K562 (cell line): ENCODE results near the gene ATG10. TPM values are rescaled to one million over a fixed set of nuclear protein-coding genes. Genes with fewer than 3 reads are reported as not detected.
A peak's percentile ranks its signal among the peaks of the same experiment; 100 is the strongest.

ENCODE experiments used
- CBX5 ChIP-seq: IDR thresholded peaks from 2 replicates; pipeline ENCODE4 v1.6.1; 2014; ENCODE audit warnings: low read depth, borderline replicate concordance
- E4F1 ChIP-seq: fragments of 250-450 bp; sonication (Bioruptor Pico); IDR thresholded peaks from 2 replicates; pipeline ENCODE4 v1.5.0; 2021; ENCODE audit warnings: mild to moderate bottlenecking, borderline replicate concordance
- JUN ChIP-seq, 2 experiments: sonication (generic) in 1 of 2; formaldehyde crosslinking in 1 of 2; IDR thresholded peaks; 2 replicates each; pipeline versions ENCODE4 v1.6.1 to v1.8.0; 2012 to 2022; ENCODE audit warnings: borderline replicate concordance in 2 of 2, mild to moderate bottlenecking in 2 of 2, improper control_type of control experiment in 1 of 2, low read depth in 1 of 2, low read length in 1 of 2, missing genetic modification reagents in 1 of 2
- MCM3 ChIP-seq: fragments of 450-650 bp; IDR thresholded peaks from 2 replicates; pipeline ENCODE4 v1.6.1; 2016
- MEF2A ChIP-seq: IDR thresholded peaks from 2 replicates; pipeline ENCODE4 v1.6.1; 2011; ENCODE audit warnings: low read depth, mild to moderate bottlenecking, low read length, moderate library complexity; ENCODE audit not compliant: control insufficient read depth
- NRF1 ChIP-seq, 2 experiments: fragments of 450-650 bp; IDR thresholded peaks in 1 of 2; conservative IDR thresholded peaks in 1 of 2; 2 replicates each; pipeline ENCODE4 v1.6.1; 2014; ENCODE audit warnings: mild to moderate bottlenecking in 2 of 2
- POLR2G ChIP-seq: fragments of 200-400 bp; formaldehyde crosslinking; IDR thresholded peaks from 2 replicates; pipeline ENCODE4 v1.6.1; 2017; ENCODE audit warnings: low read depth, mild to moderate bottlenecking, antibody characterized with exemption, low read length, moderate library complexity
- RAD51 ChIP-seq: fragments of 450-650 bp; IDR thresholded peaks from 2 replicates; pipeline ENCODE4 v1.7.1; 2016; ENCODE audit warnings: low read depth, mild to moderate bottlenecking, borderline replicate concordance
- RBFOX2 ChIP-seq: fragments of 200-400 bp; formaldehyde crosslinking; IDR thresholded peaks from 2 replicates; pipeline ENCODE4 v1.6.1; 2017; ENCODE audit warnings: low read depth, mild to moderate bottlenecking, low read length, moderate library complexity
- RBM22 ChIP-seq: fragments of 200-400 bp; formaldehyde crosslinking; IDR thresholded peaks from 2 replicates; pipeline ENCODE4 v1.6.1; 2018; ENCODE audit warnings: low read length, low read depth; ENCODE audit not compliant: poor library complexity, severe bottlenecking
- SNRNP70 ChIP-seq: fragments of 200-400 bp; formaldehyde crosslinking; optimal IDR thresholded peaks from 2 replicates; pipeline ENCODE3; 2017; ENCODE audit warnings: low read depth, low read length
- STAG1 ChIP-seq: sonication (generic); formaldehyde crosslinking; IDR thresholded peaks from 2 replicates; pipeline ENCODE4 v1.5.0; 2020; ENCODE audit warnings: missing genetic modification reagents, borderline replicate concordance
- STAT5B ChIP-seq: fragments of 250-450 bp; sonication (Bioruptor Pico); IDR thresholded peaks from 2 replicates; pipeline ENCODE4 v1.8.0; 2021; ENCODE audit warnings: mild to moderate bottlenecking, inconsistent platforms
- TBL1XR1 ChIP-seq, 2 experiments: IDR thresholded peaks; 2 replicates each; pipeline ENCODE4 v1.6.1; 2012; ENCODE audit warnings: improper control_type of control experiment in 2 of 2, low read length in 2 of 2, mild to moderate bottlenecking in 1 of 2
- TCF15 ChIP-seq: fragments of 250-450 bp; sonication (Bioruptor Pico); IDR thresholded peaks from 2 replicates; pipeline ENCODE4 v1.8.0; 2022; ENCODE audit warnings: moderate library complexity, mild to moderate bottlenecking, inconsistent platforms
- TGIF2 ChIP-seq: sonication (generic); formaldehyde crosslinking; IDR thresholded peaks from 2 replicates; pipeline ENCODE4 v1.8.1; 2022; ENCODE audit warnings: mild to moderate bottlenecking, missing genetic modification reagents, moderate library complexity
- THRAP3 ChIP-seq: fragments of 450-650 bp; IDR thresholded peaks from 2 replicates; pipeline ENCODE4 v1.6.1; 2016; ENCODE audit warnings: mild to moderate bottlenecking, inconsistent platforms, borderline replicate concordance
- ZNF146 ChIP-seq: IDR thresholded peaks from one replicate; pipeline ENCODE4 v1.6.1; 2018; ENCODE audit warnings: missing compliant biosample characterization; ENCODE audit not compliant: unreplicated experiment
- ZNF175 ChIP-seq: fragments of 200-800 bp; sonication (Bioruptor generic); IDR thresholded peaks from 2 replicates; pipeline ENCODE4 v1.6.1; 2016; ENCODE audit warnings: low read depth, mild to moderate bottlenecking, missing genetic modification characterization, missing compliant biosample characterization
- ZNF398 ChIP-seq: fragments of 250-450 bp; sonication (Bioruptor Pico); IDR thresholded peaks from 2 replicates; pipeline ENCODE4 v1.8.0; 2021; ENCODE audit warnings: moderate library complexity, mild to moderate bottlenecking, inconsistent platforms
- polyA plus RNA-seq, 8 experiments: library from polyadenylated mRNA; depleted of rRNA in 4 of 8; stranded (reverse) in 5 of 8; unstranded in 3 of 8; fragments of >200 nt; fragmentation: Nextera tagmentation in 2 of 8; fragmentation: Illumina TruSeq in 1 of 8; extraction: Ambion mirVana in 2 of 8; extraction: Trizol in 1 of 8; gene quantifications; 2 replicates each; pipeline versions ENCODE4 v1.2.1 to v1.2.3, GENCODE V29; 2011 to 2014; ENCODE audit warnings: inconsistent platforms in 1 of 8, missing spikeins in 1 of 8
- total RNA-seq, 7 experiments: library from RNA; depleted of rRNA in 6 of 7; stranded (reverse); fragments of >200 nt in 6 of 7; fragmentation: Illumina TruSeq in 2 of 7; extraction: Trizol in 2 of 7; gene quantifications; 2 replicates each; pipeline versions ENCODE4 v1.2.1 to v1.2.3, GENCODE V29; 2011 to 2021; ENCODE audit warnings: low replicate concordance in 1 of 7

The ATG10 gene
- total and polyA plus RNA-seq, 9 of the 15 experiments (the other 6 are each of a cell fraction or from before 2014, with no cell fraction given) = 7.0 to 18.8 (median 14.6) TPM

- TF ChIP-seq E4F1 (peak; percentile 62; the same call in 1 of the 2 replicates), RBM22 (no peak), MCM3 (no peak), TCF15 (CRISPR knock-in tag) (no peak), NRF1 (conservative IDR thresholded peaks at IDR 0.05 in 1 of 2, IDR thresholded peaks at IDR 0.05 in 1 of 2) (no peak), ZNF398 (CRISPR knock-in tag) (no peak), SNRNP70 (peak; percentile 15), JUN (IDR thresholded peaks at IDR 0.05; ENCODE audit: borderline replicate concordance, low read depth, low read length) (no peak), JUN (CRISPR knock-in tag; IDR thresholded peaks at IDR 0.05; ENCODE audit: borderline replicate concordance) (no peak), RAD51 (no peak), THRAP3 (no peak), CBX5 (no peak), ZNF175 (CRISPR knock-in tag) (0 out of 2 replicates have a peak, but pooled peaks have one; percentile 20), TGIF2 (CRISPR knock-in tag) (no peak), STAT5B (no peak), MEF2A (no peak), TBL1XR1 (IDR thresholded peaks at IDR 0.05; ENCODE audit: low read length in 2 of 2) (no peak), POLR2G (0 out of 2 replicates have a peak, but pooled peaks have one; percentile 48), RBFOX2 (peak; percentile 77), STAG1 (CRISPR knock-in tag) (no peak), ZNF146 (CRISPR knock-in tag) (no peak)
Observed at GRCh38 chr5:82276800-82277612, 305.2 kb downstream of the ATG10 start (continued).
